IPS-18c (cell line): ENCODE results near the gene B4GALNT3.

ENCODE experiments used
- H3K4me3 ChIP-seq: 2 replicates; pipeline ENCODE4 v1.7.0; 2013; ENCODE audit warnings: low read depth, mild to moderate bottlenecking, low read length, moderate library complexity; ENCODE audit not compliant: insufficient read depth
- H3K9me3 ChIP-seq: one replicate; pipeline ENCODE4 v1.6.1; 2013; ENCODE audit warnings: mild to moderate bottlenecking, low read length, moderate library complexity; ENCODE audit not compliant: control insufficient read depth, insufficient read depth

Gene B4GALNT3

DNA sequence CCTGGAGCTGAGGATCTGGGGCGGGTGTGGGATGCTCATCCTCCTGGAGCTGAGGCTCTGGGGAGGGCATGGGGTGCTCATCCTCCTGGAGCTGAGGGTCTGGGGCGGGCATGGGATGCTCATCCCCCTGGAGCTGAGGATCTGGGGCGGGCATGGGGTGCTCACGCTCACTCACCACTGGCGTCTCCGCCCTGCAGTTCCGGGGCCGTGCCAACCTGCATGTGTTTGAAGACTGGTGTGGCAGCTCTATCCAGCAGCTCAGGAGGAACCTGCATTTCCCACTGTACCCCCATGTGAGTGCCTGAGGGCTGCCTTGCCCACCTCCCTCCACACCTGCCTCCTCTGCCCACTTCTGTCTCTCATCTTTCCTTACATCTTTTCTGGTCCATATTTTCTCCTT, 84.4 kb downstream of the B4GALNT3 start:
- Histone ChIP-seq H3K4me3 (no peak overlapping the region), H3K9me3 (no peaks in the 10 kb centered on the region)

DNA sequence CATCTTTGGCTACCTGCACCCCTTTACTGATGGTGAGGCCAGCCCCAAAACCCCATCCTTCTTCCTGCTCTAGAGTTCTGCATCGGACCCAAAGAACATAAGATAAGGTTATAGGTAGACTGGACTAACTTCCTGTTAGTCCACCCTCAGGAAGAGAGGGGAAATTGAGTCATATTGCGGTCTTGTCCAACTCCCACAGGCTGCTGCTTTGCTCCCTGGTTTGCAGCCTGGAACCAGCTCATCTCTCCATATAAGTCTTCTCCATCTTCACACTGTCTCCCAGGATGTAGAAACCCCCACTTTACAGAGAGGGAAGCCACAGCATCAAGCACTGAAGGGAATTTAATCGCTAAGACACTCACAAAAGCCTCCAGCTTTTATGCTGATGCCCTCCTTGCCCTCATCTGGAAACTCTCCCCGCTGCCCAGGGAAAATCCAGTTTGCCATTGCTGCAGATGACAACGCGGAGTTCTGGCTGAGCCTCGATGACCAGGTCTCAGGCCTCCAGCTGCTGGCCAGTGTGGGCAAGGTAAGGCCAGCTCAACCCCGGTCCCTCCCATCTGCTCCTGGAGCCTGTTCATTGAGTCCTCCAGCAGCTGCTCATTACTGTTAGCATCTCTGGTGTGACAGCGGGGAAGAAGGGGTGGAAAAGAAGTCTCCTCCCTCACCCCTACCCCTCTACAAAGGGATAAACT, 85.3 kb downstream of the B4GALNT3 start:
- H3K4me3 ChIP-seq = no peak overlapping the region
- H3K9me3 ChIP-seq = no peaks in the 10 kb centered on the region

DNA sequence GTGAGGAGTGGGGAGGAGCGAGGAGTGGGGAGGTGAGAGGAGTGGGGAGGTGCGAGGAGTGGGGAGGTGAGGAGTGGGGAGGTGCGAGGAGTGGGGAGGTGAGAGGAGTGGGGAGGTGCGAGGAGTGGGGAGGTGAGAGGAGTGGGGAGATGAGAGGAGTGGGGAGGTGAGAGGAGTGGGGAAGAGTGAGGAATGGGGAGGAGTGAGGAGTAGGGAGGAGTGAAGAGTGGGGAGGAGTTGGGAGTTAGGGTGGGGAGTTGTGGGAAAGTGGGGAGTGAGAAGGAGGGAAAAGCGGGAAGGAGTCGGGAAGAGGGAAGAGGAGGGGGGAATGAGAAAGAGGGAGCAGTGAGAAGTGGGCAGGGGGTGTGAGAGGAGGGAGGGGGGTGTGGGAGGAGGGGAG, 86.1 kb downstream of the B4GALNT3 start:
- Histone ChIP-seq H3K9me3 (no peaks in the 10 kb centered on the region), H3K4me3 (no peak overlapping the region)

DNA sequence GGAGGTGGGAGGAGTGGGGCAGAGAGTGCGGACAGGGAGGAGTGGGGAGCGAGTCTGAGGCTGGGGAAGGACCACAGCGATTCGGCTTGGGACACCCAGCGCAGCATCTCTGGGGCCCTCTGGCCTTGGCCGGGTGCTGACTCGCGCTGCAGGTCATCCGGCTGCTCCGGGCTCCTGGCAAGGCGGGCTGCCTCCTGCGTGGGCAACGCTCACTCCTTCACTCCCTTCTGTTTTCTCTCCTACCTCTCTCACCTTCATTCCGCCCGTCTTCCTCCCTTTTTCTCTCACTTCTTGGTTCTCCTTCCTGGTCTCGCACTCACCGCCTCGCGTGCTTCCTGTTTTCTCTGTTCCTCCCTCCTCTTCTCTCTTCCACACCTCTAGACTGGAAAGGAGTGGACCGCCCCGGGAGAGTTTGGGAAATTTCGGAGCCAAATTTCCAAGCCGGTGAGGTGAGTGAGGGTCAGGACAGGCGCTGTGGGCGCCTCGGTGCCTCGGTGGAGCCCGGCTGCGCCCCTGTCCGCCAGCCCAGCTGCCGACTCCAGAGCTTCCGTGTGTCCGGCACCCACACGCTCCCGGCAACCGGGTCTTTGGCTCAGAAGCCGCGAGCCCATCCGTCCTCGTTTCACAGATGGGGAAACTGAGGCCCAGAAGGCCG, 86.7 kb downstream of the B4GALNT3 start:
- Histone ChIP-seq H3K9me3 (no peaks in the 10 kb centered on the region), H3K4me3 (no peak overlapping the region; the same call in 1 of the 2 replicates)

DNA sequence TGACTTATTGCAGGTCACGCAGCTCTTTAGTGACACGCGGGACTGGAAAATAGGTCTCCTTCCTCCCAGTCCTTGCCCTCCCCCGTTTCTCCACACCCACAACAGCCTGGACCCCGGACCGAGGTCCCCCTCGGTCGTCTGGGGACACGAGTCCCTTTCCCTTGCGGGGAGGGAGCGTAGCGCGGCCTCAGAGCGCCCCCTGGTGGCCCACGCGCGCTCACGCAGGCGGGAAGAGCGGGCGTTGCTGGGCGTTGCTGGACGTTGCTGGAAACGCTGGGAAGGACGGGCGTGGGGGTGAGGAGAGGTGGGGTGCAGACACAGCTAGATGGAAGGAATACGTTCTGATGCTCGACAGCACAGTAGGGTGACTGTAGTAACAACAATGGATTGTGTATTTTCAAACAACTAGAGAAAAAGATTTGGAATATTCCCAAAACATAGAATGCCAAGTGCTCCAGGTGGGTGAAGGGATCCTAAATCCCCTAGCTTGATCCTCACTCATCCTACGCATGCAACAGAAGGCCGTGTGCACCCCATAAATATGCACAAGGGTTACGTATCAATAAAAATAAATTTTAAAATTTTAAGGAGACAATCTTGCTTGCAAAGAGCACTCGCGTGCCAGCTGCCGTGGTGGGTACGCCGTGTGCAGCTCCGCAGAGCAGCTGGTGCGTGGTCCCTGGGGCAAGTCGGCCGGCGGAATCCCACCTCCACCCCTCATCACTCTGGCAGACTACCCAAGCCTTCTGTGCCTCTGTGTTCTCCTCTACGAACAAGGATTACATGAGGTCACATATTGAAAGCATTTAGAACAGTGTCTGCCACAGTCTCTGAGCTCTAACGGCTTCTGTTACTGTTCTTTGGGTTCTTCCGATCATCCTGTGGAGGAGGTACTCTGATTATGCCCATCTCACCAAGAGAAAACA, 87.4 kb downstream of the B4GALNT3 start:
- Histone ChIP-seq H3K4me3 (no peak overlapping the region), H3K9me3 (no peaks in the 10 kb centered on the region)

DNA sequence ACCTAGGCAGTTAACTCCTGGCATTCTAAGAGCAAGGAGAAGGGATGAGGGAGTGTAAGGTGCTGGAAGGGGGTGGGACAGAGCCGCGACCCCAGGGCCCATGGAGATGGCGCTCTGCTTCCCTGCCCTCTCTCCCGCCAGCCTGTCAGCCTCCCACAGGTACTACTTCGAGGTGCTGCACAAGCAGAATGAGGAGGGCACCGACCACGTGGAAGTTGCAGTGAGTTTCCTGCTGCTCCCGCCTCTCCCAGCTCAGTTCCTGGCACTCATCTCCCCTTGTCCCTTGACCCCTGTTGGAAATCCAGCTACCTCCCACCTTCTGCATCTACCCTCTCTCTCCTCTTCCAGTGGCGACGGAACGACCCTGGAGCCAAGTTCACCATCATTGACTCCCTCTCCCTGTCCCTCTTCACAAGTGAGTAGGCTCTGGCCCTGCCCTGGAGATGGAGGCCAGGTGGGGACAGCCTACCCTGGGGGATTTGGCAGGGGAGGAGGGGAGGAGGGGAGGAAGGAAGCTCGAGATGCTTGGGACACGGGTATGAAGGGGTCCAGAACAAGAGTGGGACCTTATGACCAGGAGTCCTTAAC, 88.2 kb downstream of the B4GALNT3 start:
- Histone ChIP-seq H3K4me3 (no peak overlapping the region), H3K9me3 (no peaks in the 10 kb centered on the region)

DNA sequence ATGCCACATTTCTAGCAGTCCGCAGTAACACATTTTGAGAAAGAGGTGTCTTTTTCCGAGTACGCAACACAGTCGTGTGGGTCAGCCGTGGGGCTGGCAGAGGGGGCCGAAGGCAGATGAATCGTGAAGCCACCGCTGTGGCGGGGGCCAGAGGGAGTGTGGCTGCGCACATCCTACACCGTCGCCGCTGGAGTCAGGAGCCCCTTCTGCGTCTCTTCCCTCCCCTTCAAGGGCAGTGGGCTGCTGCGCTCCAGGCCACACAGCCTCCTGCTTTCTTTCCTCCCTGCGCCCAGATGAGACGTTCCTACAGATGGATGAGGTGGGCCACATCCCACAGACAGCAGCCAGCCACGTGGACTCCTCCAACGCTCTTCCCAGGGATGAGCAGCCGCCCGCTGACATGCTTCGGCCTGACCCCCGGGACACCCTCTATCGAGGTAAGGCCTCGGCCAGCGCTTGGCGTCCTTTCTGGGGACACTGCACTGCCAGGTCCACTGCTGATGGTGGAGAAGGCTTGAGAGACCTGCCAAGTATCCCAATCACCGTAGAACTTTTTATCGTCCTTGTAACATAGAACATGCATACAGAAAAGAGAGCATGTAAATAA, 89.8 kb downstream of the B4GALNT3 start:
- H3K4me3 ChIP-seq = no peak overlapping the region
- no peaks in the 10 kb centered on the region for H3K9me3 ChIP-seq

DNA sequence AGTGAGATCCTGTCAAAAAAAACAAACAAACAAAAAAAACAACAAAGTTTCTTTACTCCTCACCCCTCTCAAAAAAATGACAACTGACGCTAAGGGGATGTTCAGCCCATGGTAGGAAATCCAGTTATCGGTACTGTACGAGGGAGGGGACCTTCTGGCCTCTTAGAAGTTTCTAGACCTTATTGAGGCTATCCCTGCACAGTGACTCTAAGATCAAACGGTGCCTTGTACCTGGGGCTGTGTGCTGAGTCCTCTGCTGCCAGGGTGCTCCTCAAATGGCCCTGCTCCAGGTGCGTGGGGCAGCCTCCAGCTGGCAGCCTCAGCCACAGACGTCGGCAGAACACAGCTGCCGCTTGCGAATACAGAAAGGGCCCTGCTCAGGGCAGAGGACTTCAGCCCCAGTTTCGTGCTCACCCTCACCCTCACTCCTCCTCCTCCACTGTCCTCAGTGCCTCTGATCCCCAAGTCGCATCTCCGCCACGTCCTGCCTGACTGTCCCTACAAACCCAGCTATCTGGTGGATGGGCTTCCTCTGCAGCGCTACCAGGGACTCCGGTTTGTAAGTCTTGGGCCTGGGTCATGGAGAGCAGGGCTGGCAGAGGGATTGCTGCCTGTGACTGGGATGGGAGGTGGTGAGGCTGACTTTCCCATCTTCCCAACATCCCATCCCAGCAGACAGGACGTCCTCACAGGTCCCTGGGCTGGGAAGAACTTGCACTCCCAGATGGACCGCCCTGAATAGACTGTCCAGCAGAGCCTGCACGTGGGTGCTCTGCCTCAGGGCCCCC, 90.9 kb downstream of the B4GALNT3 start:
- no peak overlapping the region for H3K4me3 ChIP-seq

DNA sequence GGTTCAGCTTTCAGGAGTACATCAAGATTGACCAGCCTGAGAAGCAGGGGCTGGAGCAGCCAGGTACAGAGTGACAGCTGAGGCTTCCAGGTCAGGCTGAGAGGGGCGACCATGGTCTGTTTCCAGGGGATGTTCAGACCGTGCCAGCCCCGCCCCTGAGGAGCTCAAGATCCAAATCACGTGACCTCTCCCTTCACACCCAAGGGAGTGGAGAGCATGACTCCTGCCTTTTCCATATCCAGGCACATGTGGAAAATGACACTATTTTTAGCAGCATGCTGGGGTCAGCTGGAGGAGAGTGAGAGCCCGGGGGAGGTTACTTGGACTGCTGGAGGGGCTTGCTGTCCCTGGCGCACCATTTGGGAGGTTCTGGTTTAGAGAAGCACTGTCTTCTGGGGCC, 92.7 kb downstream of the B4GALNT3 start:
- Histone ChIP-seq H3K9me3 (no peaks in the 10 kb centered on the region), H3K4me3 (no peak overlapping the region)

More for the DNA sequence above, 90.9 kb downstream of the B4GALNT3 start:
- H3K9me3 ChIP-seq = no peaks in the 10 kb centered on the region

DNA sequence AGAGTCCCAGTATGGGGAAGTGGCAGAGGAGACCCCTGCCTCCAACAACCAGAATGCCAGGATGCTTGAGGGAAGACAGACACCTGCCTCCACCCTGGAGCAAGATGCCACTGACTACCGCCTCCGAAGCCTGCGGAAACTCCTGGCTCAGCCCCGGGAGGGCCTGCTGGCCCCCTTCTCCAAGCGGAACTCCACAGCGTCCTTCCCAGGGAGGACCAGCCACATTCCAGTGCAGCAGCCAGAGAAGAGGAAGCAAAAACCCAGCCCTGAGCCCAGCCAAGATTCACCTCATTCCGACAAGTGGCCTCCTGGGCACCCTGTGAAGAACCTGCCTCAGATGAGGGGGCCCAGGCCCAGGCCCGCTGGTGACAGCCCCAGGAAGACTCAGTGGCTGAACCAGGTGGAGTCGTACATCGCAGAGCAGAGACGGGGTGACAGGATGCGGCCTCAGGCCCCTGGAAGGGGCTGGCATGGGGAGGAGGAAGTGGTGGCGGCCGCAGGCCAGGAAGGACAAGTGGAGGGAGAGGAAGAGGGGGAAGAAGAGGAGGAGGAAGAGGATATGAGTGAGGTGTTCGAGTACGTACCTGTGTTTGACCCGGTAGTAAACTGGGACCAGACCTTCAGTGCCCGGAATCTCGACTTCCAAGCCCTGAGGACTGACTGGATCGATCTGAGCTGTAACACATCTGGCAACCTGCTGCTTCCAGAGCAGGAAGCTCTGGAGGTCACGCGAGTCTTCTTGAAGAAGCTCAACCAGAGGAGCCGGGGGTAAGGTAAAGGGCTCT, 93.7 kb downstream of the B4GALNT3 start:
- Histone ChIP-seq H3K4me3 (no peak overlapping the region), H3K9me3 (no peaks in the 10 kb centered on the region)

DNA sequence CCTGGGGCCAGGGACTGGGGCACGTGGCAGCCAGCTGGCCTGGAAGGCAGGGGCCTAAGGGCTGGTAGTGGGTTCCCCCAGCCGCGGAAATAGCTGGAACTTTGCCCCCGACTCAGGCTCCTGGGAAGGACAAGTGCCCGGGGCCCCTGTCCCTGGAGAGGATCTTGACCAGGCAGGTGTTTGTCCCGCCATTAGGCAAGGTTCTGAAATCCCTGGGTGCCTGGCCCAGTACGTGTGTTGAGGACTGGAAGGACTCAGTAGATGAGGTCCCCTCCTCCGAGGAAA, 94.2 kb downstream of the B4GALNT3 start:
- H3K4me3 ChIP-seq = no peak overlapping the region

DNA sequence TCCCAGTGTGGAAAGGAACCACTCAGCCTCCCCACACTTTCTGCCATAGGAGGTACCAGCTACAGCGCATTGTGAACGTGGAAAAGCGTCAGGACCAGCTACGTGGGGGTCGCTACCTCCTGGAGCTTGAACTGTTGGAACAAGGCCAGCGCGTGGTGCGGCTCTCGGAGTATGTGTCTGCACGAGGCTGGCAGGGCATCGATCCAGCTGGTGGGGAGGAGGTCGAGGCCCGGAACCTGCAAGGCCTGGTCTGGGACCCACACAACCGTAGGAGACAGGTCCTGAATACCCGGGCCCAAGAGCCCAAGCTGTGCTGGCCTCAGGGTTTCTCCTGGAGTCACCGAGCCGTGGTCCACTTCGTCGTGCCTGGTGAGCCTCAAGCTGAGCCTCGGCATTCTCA, 96.8 kb downstream of the B4GALNT3 start:
- Histone ChIP-seq H3K9me3 (no peaks in the 10 kb centered on the region), H3K4me3 (no peak overlapping the region)

More for the DNA sequence above, 94.2 kb downstream of the B4GALNT3 start:
- no peaks in the 10 kb centered on the region for H3K9me3 ChIP-seq

DNA sequence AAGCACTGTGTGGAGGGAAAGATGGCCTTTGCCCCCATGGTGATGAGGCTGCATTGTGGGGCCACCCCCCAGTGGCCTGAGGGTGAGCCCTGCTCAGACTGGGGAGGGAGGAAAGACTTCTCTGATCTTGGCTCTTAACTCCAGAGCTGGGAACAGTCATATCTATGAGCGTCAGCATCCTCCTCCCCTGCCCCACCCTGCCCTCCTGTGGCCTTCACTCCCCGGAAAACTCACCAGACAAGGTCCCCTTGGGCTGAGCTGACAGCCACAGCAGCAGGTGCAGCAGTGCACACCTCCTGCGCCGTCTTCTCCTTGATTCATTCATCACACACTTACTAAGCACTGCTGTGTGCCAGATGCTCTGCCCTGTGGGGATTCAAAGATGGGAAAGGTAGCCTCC, 98.8 kb downstream of the B4GALNT3 start:
- no peak overlapping the region for H3K4me3 ChIP-seq
- H3K9me3 ChIP-seq = no peaks in the 10 kb centered on the region

DNA sequence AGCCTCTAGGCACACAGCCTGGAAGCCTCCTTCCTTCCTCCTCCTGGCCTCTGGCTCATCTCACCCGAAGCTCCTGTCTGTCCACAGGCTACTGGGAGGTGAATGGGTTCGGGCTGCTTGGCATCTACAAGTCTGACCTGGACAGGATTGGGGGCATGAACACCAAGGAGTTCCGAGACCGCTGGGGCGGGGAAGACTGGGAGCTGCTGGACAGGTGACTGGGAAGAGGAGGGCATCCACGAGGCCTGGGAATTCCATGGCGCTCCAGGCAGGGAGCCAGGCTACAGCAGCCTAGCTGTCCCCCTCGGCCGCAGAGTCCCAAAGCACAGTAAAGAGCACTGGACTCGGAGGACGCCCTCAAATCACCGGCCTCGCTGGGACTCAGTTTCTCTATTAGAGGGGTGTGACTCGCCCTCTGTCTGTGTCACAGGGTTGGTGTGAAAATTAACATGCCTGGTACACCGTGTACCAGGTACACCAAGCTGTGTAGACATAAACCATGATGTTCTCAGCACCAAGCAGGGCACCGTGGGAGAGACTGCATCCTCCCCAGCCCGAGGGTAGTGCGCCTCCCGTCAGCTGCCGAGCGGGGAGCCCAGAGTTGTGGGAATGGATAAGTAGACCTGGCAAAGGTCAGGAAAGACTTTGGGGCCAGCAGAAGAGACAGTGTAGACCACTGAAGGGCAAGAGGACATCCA, 99.6 kb downstream of the B4GALNT3 start:
- H3K9me3 ChIP-seq = no peaks in the 10 kb centered on the region

DNA sequence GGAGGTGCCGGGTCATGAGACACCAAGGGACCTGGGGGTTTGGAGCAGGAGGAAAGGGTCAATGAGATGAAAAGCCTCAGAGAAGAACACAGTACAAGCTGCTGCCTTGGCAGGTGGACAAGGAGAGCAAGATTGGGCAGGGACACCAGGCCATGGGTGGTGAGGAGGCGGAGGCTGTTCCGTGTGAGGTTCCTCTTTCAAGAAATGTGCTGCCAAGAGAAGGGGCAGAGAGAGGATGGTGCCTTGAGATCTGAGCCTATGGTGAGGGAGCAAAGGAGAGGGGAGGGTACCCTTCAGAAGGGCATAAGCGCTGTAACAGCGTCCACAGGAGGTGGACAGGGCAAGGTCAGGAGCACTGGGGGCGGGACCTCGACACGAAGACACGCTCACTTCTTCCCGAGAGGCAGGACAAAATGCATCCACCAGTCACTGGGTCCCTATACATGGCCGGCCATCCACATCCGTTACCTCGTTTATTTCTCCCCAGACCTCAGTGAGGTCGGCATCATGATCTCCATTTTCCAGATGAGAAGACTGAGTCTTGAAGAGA, 100.2 kb downstream of the B4GALNT3 start:
- Histone ChIP-seq H3K9me3 (no peaks in the 10 kb centered on the region), H3K4me3 (no peak overlapping the region)

More for the DNA sequence above, 99.6 kb downstream of the B4GALNT3 start:
- H3K4me3 ChIP-seq = no peak overlapping the region
